Measurements from ENCODE around the gene MAMDC2.
"Not testable (repeated sequence)": the region's sequence is repeated elsewhere in the genome, so short reads cannot be mapped to it uniquely, and the experiment has no call there.

MAMDC2 gene

GRCh38 chr9:70172532-70172931 lies 128.9 kb downstream of the MAMDC2 start:
- H3K27ac Mint-ChIP-seq = no peak overlapping the region
- no peak overlapping the region for H3K4me3 Mint-ChIP-seq
- H3K36me3 Mint-ChIP-seq (ENCODE audit: low read depth) = no peaks in the 10 kb centered on the region
- H3K4me1 Mint-ChIP-seq = peaks cover 21% of the 10 kb centered on the region
- no peaks in the 10 kb centered on the region for H3K27me3 Mint-ChIP-seq (ENCODE audit: low read depth)
- H3K9me3 Mint-ChIP-seq = no peaks in the 10 kb centered on the region
- no peak for TF ChIP-seq CTCF (IDR thresholded peaks at IDR 0.05; ENCODE audit: unreplicated experiment in 3 of 3)

GRCh38 chr9:70177121-70177520 lies 133.5 kb downstream of the MAMDC2 start:
- no peak for TF ChIP-seq CTCF (IDR thresholded peaks at IDR 0.05; ENCODE audit: unreplicated experiment in 3 of 3)
- Mint-ChIP-seq H3K27ac (no peak overlapping the region), H3K4me3 (no peak overlapping the region), H3K9me3 (peaks cover 22% of the 10 kb centered on the region), H3K36me3 (ENCODE audit: low read depth) (no peaks in the 10 kb centered on the region), H3K27me3 (ENCODE audit: low read depth) (peaks cover 4% of the 10 kb centered on the region), H3K4me1 (peaks cover under 1% of the 10 kb centered on the region)

GRCh38 chr9:70192707-70193106 lies 149.1 kb downstream of the MAMDC2 start:
- H3K36me3 Mint-ChIP-seq (ENCODE audit: low read depth) = peaks cover 4% of the 10 kb centered on the region
- H3K27me3 Mint-ChIP-seq (ENCODE audit: low read depth) = no peaks in the 10 kb centered on the region
- no peak for TF ChIP-seq CTCF (IDR thresholded peaks at IDR 0.05; ENCODE audit: unreplicated experiment in 3 of 3)
- H3K9me3 Mint-ChIP-seq = peaks cover 16% of the 10 kb centered on the region
- H3K4me3 Mint-ChIP-seq = no peak overlapping the region
- no peak overlapping the region for H3K27ac Mint-ChIP-seq
- H3K4me1 Mint-ChIP-seq = no peaks in the 10 kb centered on the region

- H3K4me1 Mint-ChIP-seq = no peaks in the 10 kb centered on the region
- H3K9me3 Mint-ChIP-seq = peaks cover 6% of the 10 kb centered on the region
- H3K27me3 Mint-ChIP-seq (ENCODE audit: low read depth) = no peaks in the 10 kb centered on the region
- TF ChIP-seq CTCF (IDR thresholded peaks at IDR 0.05; ENCODE audit: unreplicated experiment in 3 of 3) = no peak
- H3K27ac Mint-ChIP-seq = no peak overlapping the region
- no peak overlapping the region for H3K4me3 Mint-ChIP-seq
- H3K36me3 Mint-ChIP-seq (ENCODE audit: low read depth) = no peaks in the 10 kb centered on the region
These were observed 151.8 kb downstream of the MAMDC2 start for GRCh38 chr9:70195456-70195855.

- H3K36me3 Mint-ChIP-seq (ENCODE audit: low read depth) = no peaks in the 10 kb centered on the region
- no peaks in the 10 kb centered on the region for H3K27me3 Mint-ChIP-seq (ENCODE audit: low read depth)
- no peak overlapping the region for H3K4me3 Mint-ChIP-seq
- H3K9me3 Mint-ChIP-seq = peaks cover 3% of the 10 kb centered on the region
- H3K27ac Mint-ChIP-seq = no peak overlapping the region
- no peaks in the 10 kb centered on the region for H3K4me1 Mint-ChIP-seq
- no peak for TF ChIP-seq CTCF (IDR thresholded peaks at IDR 0.05; ENCODE audit: unreplicated experiment in 3 of 3)
These were observed 153.8 kb downstream of the MAMDC2 start for GRCh38 chr9:70197216-70198044.

GRCh38 chr9:70204743-70205142 lies 161.1 kb downstream of the MAMDC2 start:
- H3K4me3 Mint-ChIP-seq; H3K27me3 Mint-ChIP-seq (ENCODE audit: low read depth): not testable (repeated sequence)
- H3K9me3 Mint-ChIP-seq = peaks cover 28% of the 10 kb centered on the region
- peaks cover 16% of the 10 kb centered on the region for H3K36me3 Mint-ChIP-seq (ENCODE audit: low read depth)
- H3K4me1 Mint-ChIP-seq = peaks cover 15% of the 10 kb centered on the region
- peak overlapping the region in 2 of 3 experiments; percentile 78 to 86 for H3K27ac Mint-ChIP-seq

Measured in nephron (organoid).